Activated T-helper 1 cell treated with anti-CD3 and anti-CD28 coated beads, Interleukin-12 subunit alpha, Interleukin-12 subunit beta, Interleukin-2, Interleukin-4 antibody, amounts not matched to agents 30 ng/mL and 10 ng/mL and 1 ng/mL, durations not matched to agents 14 hours and 24 hours and 36 hours (primary cell): ENCODE measurements around the gene VWDE. TPM values are rescaled to one million over a fixed set of nuclear protein-coding genes. Genes with fewer than 3 reads are reported as not detected.
A peak's percentile ranks its signal among the peaks of the same experiment; 100 is the strongest.
"Not testable (repeated sequence)": the region's sequence is repeated elsewhere in the genome, so short reads cannot be mapped to it uniquely, and the experiment has no call there.

Experiments used
- DNase-seq: peaks from one replicate; pipeline ENCODE4 v3.0.0; 2021; ENCODE audit warnings: low spot score
- H3K27ac Mint-ChIP-seq: one replicate; pipeline ENCODE4 v1.8.0; 2021; ENCODE audit warnings: mild to moderate bottlenecking, mixed read lengths
- H3K27me3 Mint-ChIP-seq: one replicate; pipeline ENCODE4 v1.8.0; 2022; ENCODE audit warnings: mild to moderate bottlenecking, moderate library complexity, mixed read lengths; ENCODE audit not compliant: insufficient read depth
- H3K36me3 Mint-ChIP-seq: one replicate; pipeline ENCODE4 v1.8.0; 2021; ENCODE audit warnings: low read depth, mixed read lengths
- H3K4me1 Mint-ChIP-seq: one replicate; pipeline ENCODE4 v1.8.0; 2021; ENCODE audit warnings: low read depth, mixed read lengths
- H3K4me3 Mint-ChIP-seq: one replicate; pipeline ENCODE4 v1.8.0; 2021; ENCODE audit warnings: mild to moderate bottlenecking, moderate library complexity, mixed read lengths
- H3K9me3 Mint-ChIP-seq: one replicate; pipeline ENCODE4 v1.8.0; 2021; ENCODE audit warnings: mixed read lengths
- intact Hi-C: fragments of 100-400 bp; cut with micrococcal nuclease; formaldehyde crosslinking; loops from one replicate; pipeline ENCODE4 v1.15.1; 2024
- total RNA-seq: library from RNA; stranded (reverse); gene quantifications from 2 replicates; pipeline ENCODE4 v1.2.3, GENCODE V29; 2022

Gene VWDE
- total RNA-seq, 1 donor from 2014 or later = 1.7 TPM

- H3K4me1 Mint-ChIP-seq = no peaks in the 10 kb centered on the region
- DNase-seq = no peak
- no peak overlapping the region for H3K27ac Mint-ChIP-seq
- peaks cover 8% of the 10 kb centered on the region for H3K27me3 Mint-ChIP-seq
- intact Hi-C loops = no loop called here
- H3K9me3 Mint-ChIP-seq = no peaks in the 10 kb centered on the region
- H3K4me3 Mint-ChIP-seq = no peak overlapping the region
- no peaks in the 10 kb centered on the region for H3K36me3 Mint-ChIP-seq
These were observed 19.1 kb upstream of the VWDE start for GRCh38 chr7:12422554-12423320.

- Mint-ChIP-seq H3K27me3 (peaks cover 3% of the 10 kb centered on the region), H3K27ac (no peak overlapping the region), H3K36me3 (no peaks in the 10 kb centered on the region), H3K9me3 (no peaks in the 10 kb centered on the region), H3K4me3 (no peak overlapping the region), H3K4me1 (no peaks in the 10 kb centered on the region)
- intact Hi-C loops = no loop called here
- DNase-seq = no peak
These were observed 14.8 kb upstream of the VWDE start for GRCh38 chr7:12418452-12418851.

GRCh38 chr7:12415072-12415471, 11.4 kb upstream of the VWDE start:
- DNase-seq = no peak
- H3K27me3 Mint-ChIP-seq = peaks cover 4% of the 10 kb centered on the region
- H3K4me3 Mint-ChIP-seq = no peak overlapping the region
- H3K4me1 Mint-ChIP-seq = no peaks in the 10 kb centered on the region
- intact Hi-C loops = no loop called here
- H3K36me3 Mint-ChIP-seq = no peaks in the 10 kb centered on the region
- H3K9me3 Mint-ChIP-seq = no peaks in the 10 kb centered on the region
- H3K27ac Mint-ChIP-seq = no peak overlapping the region

GRCh38 chr7:12412407-12412806, 8.7 kb upstream of the VWDE start:
- DNase-seq = no peak
- no peak overlapping the region for H3K4me3 Mint-ChIP-seq
- no peak overlapping the region for H3K27ac Mint-ChIP-seq
- H3K9me3 Mint-ChIP-seq = peaks cover 2% of the 10 kb centered on the region
- intact Hi-C loops = no loop called here
- H3K4me1 Mint-ChIP-seq = no peaks in the 10 kb centered on the region
- peaks cover 4% of the 10 kb centered on the region for H3K27me3 Mint-ChIP-seq
- no peaks in the 10 kb centered on the region for H3K36me3 Mint-ChIP-seq

GRCh38 chr7:12410523-12410922, 6.9 kb upstream of the VWDE start:
- H3K36me3 Mint-ChIP-seq = no peaks in the 10 kb centered on the region
- peaks cover 7% of the 10 kb centered on the region for H3K27me3 Mint-ChIP-seq
- peaks cover 3% of the 10 kb centered on the region for H3K9me3 Mint-ChIP-seq

GRCh38 chr7:12409097-12409711, 5.5 kb upstream of the VWDE start:
- intact Hi-C loops = no loop called here

More at GRCh38 chr7:12410523-12410922, 6.9 kb upstream of the VWDE start:
- intact Hi-C loops = no loop called here
- H3K27ac Mint-ChIP-seq = no peak overlapping the region
- no peak overlapping the region for H3K4me3 Mint-ChIP-seq
- no peak for DNase-seq
- H3K4me1 Mint-ChIP-seq = no peaks in the 10 kb centered on the region

GRCh38 chr7:12407652-12408051, 4.0 kb upstream of the VWDE start:
- H3K9me3 Mint-ChIP-seq, H3K27ac Mint-ChIP-seq, intact Hi-C loops, H3K36me3 Mint-ChIP-seq, DNase-seq, H3K4me3 Mint-ChIP-seq: not testable (repeated sequence)
- Mint-ChIP-seq H3K27me3 (peaks cover 17% of the 10 kb centered on the region), H3K4me1 (peaks cover 18% of the 10 kb centered on the region)

More at GRCh38 chr7:12409097-12409711, 5.5 kb upstream of the VWDE start:
- H3K36me3 Mint-ChIP-seq = no peaks in the 10 kb centered on the region
- H3K27ac Mint-ChIP-seq = no peak overlapping the region
- peaks cover 9% of the 10 kb centered on the region for H3K27me3 Mint-ChIP-seq
- no peak overlapping the region for H3K4me3 Mint-ChIP-seq
- H3K9me3 Mint-ChIP-seq = peaks cover 3% of the 10 kb centered on the region
- peaks cover 5% of the 10 kb centered on the region for H3K4me1 Mint-ChIP-seq
- DNase-seq = no peak

GRCh38 chr7:12402365-12402725, 1.3 kb downstream of the VWDE start:
- DNase-seq = no peak
- no peaks in the 10 kb centered on the region for H3K36me3 Mint-ChIP-seq
- H3K27ac Mint-ChIP-seq = no peak overlapping the region
- H3K27me3 Mint-ChIP-seq = peaks cover 25% of the 10 kb centered on the region
- peaks cover 27% of the 10 kb centered on the region for H3K4me1 Mint-ChIP-seq
- no peak overlapping the region for H3K4me3 Mint-ChIP-seq
- H3K9me3 Mint-ChIP-seq = peaks cover 15% of the 10 kb centered on the region
- intact Hi-C loops = loop anchor here (2.0 kb wide), 3 partner anchors 14 to 192 kb away; partner anchors contain the start of gene TMEM106B

- Mint-ChIP-seq H3K27ac (no peak overlapping the region), H3K27me3 (peaks cover 25% of the 10 kb centered on the region), H3K36me3 (no peaks in the 10 kb centered on the region), H3K4me3 (peak overlapping the region; percentile 19), H3K4me1 (peaks cover 27% of the 10 kb centered on the region), H3K9me3 (peaks cover 16% of the 10 kb centered on the region)
- DNase-seq = no peak
- intact Hi-C loops = loop anchor here (2.0 kb wide), 3 partner anchors 13 to 191 kb away; partner anchors contain the start of gene TMEM106B
These were observed 1.9 kb downstream of the VWDE start for GRCh38 chr7:12401538-12402364.

- Mint-ChIP-seq H3K4me1 (peaks cover 14% of the 10 kb centered on the region), H3K4me3 (no peak overlapping the region), H3K27me3 (peaks cover 15% of the 10 kb centered on the region), H3K27ac (no peak overlapping the region), H3K9me3 (peaks cover 16% of the 10 kb centered on the region), H3K36me3 (no peaks in the 10 kb centered on the region)
- DNase-seq = no peak
- intact Hi-C loops = no loop called here
These were observed 5.5 kb downstream of the VWDE start for GRCh38 chr7:12398186-12398585.

GRCh38 chr7:12397671-12398070, 6.0 kb downstream of the VWDE start:
- Mint-ChIP-seq H3K4me3 (no peak overlapping the region), H3K36me3 (no peaks in the 10 kb centered on the region), H3K27ac (no peak overlapping the region), H3K9me3 (peaks cover 16% of the 10 kb centered on the region), H3K4me1 (peaks cover 9% of the 10 kb centered on the region), H3K27me3 (peaks cover 13% of the 10 kb centered on the region)
- intact Hi-C loops = no loop called here
- no peak for DNase-seq

GRCh38 chr7:12396670-12397069, 7.0 kb downstream of the VWDE start:
- H3K27me3 Mint-ChIP-seq = peaks cover 10% of the 10 kb centered on the region
- not testable (repeated sequence) for H3K4me3 Mint-ChIP-seq

More at GRCh38 chr7:12396670-12397069, 7.0 kb downstream of the VWDE start:
- H3K27ac Mint-ChIP-seq, H3K4me1 Mint-ChIP-seq, DNase-seq, H3K36me3 Mint-ChIP-seq, intact Hi-C loops: not testable (repeated sequence)
- peaks cover 16% of the 10 kb centered on the region for H3K9me3 Mint-ChIP-seq
